ENCODE data around the gene MSI1.

The MSI1 gene

GRCh38 chr12:120321382-120322202 is 47.4 kb downstream of the MSI1 start:
- DNase-seq (ENCODE audit: low spot score): no peak
- TF ChIP-seq CTCF (IDR thresholded peaks at IDR 0.05; ENCODE audit: extremely low read depth, missing control alignments): no peak

GRCh38 chr12:120317224-120318105 is 51.5 kb downstream of the MSI1 start:
- peak; percentile 22 for TF ChIP-seq CTCF (IDR thresholded peaks at IDR 0.05; ENCODE audit: extremely low read depth, missing control alignments)
- peak; percentile 95 for DNase-seq (ENCODE audit: low spot score)

- no peak for TF ChIP-seq CTCF (IDR thresholded peaks at IDR 0.05; ENCODE audit: extremely low read depth, missing control alignments)
- DNase-seq (ENCODE audit: low spot score): no peak
These were observed 52.2 kb downstream of the MSI1 start for GRCh38 chr12:120316798-120317223.

DNA sequence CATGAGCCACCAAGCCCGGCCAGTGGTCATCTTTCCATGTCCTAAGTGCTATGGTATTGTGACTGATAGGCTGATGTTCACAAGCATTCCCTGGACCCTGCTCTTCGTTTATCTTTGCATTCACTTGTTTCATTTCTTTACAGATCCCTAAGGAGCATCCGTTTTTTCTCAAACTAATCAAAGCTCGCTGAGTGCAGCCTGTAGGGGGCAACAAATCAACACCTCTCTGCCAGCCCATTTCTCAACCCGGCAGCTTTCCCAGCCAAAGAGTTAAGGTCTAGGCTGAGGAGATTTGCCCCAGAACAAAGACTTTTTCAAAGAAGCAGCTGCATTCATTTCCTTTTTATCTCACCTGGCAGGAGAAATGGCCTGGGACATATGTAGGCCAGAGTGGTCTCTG is 54.7 kb downstream of the MSI1 start:
- no peak for DNase-seq (ENCODE audit: low spot score)
- no peak for TF ChIP-seq CTCF (IDR thresholded peaks at IDR 0.05; ENCODE audit: extremely low read depth, missing control alignments)

GRCh38 chr12:120301962-120302815 is 66.8 kb downstream of the MSI1 start, which contains the start of gene SIRT4:
TSS of gene SIRT4 (plus strand) at chr12:120302321. CDS start at chr12:120303562, 1,241 bp downstream.
- peak; percentile 89 for DNase-seq (ENCODE audit: low spot score)
- TF ChIP-seq CTCF (IDR thresholded peaks at IDR 0.05; ENCODE audit: extremely low read depth, missing control alignments): peak; percentile 64

- no peak for TF ChIP-seq CTCF (IDR thresholded peaks at IDR 0.05; ENCODE audit: extremely low read depth, missing control alignments)
- DNase-seq (ENCODE audit: low spot score): peak; percentile 52
These were observed 76.1 kb downstream of the MSI1 start, which contains the start of gene RNU4-1 for GRCh38 chr12:120292661-120293531. TSS of gene RNU4-1 (minus strand) at chr12:120293237.
